ENCODE measurements around the gene DNASE1L1. TPM values are rescaled to one million over a fixed set of nuclear protein-coding genes. Genes with fewer than 3 reads are reported as not detected.

DNASE1L1 gene
- polyA plus RNA-seq, 3 donors, result 26.2 to 64.5 (median 27.2) TPM

DNA sequence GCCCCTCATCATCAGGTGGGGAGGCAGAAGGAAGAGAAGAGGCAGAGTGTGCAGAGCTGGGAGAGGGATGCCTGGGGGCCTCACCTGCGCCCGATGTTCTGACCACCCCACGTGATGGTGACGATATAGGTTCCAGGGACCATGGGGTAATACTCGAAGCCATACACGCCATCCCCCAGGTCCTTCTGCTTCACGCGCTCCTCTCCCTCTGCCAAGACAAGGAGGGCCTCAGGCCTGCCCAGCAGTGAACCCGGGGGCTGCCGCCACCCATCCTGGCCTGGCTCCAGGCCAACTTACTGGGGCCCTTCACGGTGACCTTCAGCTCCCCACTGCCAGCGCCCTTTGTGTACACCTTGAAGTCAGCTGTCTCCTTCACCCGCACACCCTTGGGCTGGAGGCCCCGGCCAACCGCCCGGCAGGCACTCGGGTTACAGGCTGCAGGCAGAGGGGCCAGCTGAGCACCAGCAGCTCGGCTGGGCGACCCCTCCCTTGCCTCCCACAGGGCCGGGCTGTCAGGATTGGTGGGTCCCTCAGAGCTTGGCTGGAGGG, 43.9 kb downstream of the DNASE1L1 start:
- H3K9ac ChIP-seq (ENCODE audit: insufficient read depth, low read length, poor library complexity, severe bottlenecking), result no peak overlapping the region
- peaks cover 0 to 7% (median 0%) of the 10 kb centered on the region in 3 donors for H3K27me3 Mint-ChIP-seq (ENCODE audit: low read depth in 3 of 3)
- peaks cover 87% of the 10 kb centered on the region for H3K79me2 ChIP-seq (ENCODE audit: insufficient read depth, low read length)
- H3K4me3 Mint-ChIP-seq, result peak overlapping the region in 1 of 2 donors; percentile 20
- no peak overlapping the region for H2AFZ ChIP-seq (ENCODE audit: insufficient read depth, low read depth, low read length, poor library complexity, severe bottlenecking)
- TF ChIP-seq, protein P1, sequence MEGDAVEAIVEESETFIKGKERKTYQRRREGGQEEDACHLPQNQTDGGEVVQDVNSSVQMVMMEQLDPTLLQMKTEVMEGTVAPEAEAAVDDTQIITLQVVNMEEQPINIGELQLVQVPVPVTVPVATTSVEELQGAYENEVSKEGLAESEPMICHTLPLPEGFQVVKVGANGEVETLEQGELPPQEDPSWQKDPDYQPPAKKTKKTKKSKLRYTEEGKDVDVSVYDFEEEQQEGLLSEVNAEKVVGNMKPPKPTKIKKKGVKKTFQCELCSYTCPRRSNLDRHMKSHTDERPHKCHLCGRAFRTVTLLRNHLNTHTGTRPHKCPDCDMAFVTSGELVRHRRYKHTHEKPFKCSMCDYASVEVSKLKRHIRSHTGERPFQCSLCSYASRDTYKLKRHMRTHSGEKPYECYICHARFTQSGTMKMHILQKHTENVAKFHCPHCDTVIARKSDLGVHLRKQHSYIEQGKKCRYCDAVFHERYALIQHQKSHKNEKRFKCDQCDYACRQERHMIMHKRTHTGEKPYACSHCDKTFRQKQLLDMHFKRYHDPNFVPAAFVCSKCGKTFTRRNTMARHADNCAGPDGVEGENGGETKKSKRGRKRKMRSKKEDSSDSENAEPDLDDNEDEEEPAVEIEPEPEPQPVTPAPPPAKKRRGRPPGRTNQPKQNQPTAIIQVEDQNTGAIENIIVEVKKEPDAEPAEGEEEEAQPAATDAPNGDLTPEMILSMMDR (IDR thresholded peaks at IDR 0.05), result no peak
- 92% methylated on average over 5 of the region's 20 CpGs for WGBS (ENCODE audit: insufficient coverage)
- H4K20me1 ChIP-seq (ENCODE audit: insufficient read depth, low read length), result peaks cover 86% of the 10 kb centered on the region
- intact Hi-C loops (cut with micrococcal nuclease), result no loop called here
- H3K27me3 ChIP-seq (ENCODE audit: control insufficient read depth in 2 of 2, insufficient read depth in 2 of 2, low read length in 2 of 2), result no peaks in the 10 kb centered on the region
- H3K9me3 Mint-ChIP-seq, result peaks cover 0 to 10% (median 1%) of the 10 kb centered on the region in 7 donors
- peaks cover 39 to 81% of the 10 kb centered on the region in 2 donors for H3K36me3 Mint-ChIP-seq
- no peak overlapping the region for H3K4me3 ChIP-seq (replicated peaks in 1 of 3; ENCODE audit: low read depth in 2 of 3, low read length in 3 of 3)
- H3K9me3 ChIP-seq (replicated peaks in 1 of 2; ENCODE audit: control insufficient read depth in 1 of 2, insufficient read depth in 1 of 2, low read length in 2 of 2), result no peaks in the 10 kb centered on the region
- DNase-seq, result no peak
- peak overlapping the region in 1 of 2 donors; percentile 14 for H3K27ac ChIP-seq (ENCODE audit: low read depth in 1 of 2, low read length in 2 of 2)
- peaks cover 8% of the 10 kb centered on the region for H3K4me1 Mint-ChIP-seq
- no peak overlapping the region for H3K4me2 ChIP-seq (replicated peaks; ENCODE audit: extremely low read depth, low read length, poor library complexity, severe bottlenecking)
- H3K4me1 ChIP-seq (ENCODE audit: control insufficient read depth in 1 of 2, insufficient read depth in 2 of 2, low read length in 2 of 2), result peaks cover 21 to 32% of the 10 kb centered on the region in 2 donors
- peaks cover 73 to 76% of the 10 kb centered on the region in 2 donors for H3K36me3 ChIP-seq (replicated peaks in 1 of 2; ENCODE audit: control insufficient read depth in 1 of 2, insufficient read depth in 2 of 2, low read length in 2 of 2)
- H3K27ac Mint-ChIP-seq, result peak overlapping the region in 5 of 7 donors; percentile 57 to 83 (median 74)

DNA sequence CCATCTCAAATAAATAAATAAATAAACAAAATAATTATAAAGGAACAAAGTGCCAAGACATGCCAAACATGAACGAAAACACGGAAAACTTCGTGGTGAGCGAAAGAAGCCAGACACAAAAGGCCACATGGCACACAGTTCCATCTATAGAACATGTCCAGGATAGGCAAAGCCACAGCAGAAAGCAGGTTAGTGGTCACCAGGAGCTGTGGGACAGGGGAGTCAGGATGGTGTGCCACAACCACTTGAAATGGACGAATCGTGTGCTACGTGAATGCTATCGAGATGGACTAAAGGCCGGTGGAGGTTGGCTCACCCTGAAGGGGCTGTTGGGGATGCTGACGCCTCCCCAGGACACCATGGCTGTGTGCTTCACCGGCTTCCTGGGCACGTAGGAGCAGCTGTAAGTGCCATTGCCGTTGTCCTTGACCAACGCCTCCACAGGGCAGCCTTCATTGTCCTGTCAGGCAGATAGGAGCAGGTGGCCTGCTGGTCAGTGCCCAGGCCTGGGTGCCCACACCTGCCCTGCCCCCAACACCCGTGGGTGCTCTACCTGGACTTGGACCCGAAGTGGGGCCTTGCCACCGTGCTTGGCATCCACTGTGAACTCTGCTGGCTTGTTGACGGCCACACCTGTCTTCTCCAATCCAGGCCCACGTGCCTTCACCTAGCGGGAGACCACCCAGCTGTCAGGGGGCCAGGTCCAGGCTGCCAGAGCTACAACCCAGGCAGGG, 45.2 kb downstream of the DNASE1L1 start:
- H3K4me2 ChIP-seq (replicated peaks; ENCODE audit: extremely low read depth, low read length, poor library complexity, severe bottlenecking), result no peak overlapping the region
- peaks cover 8% of the 10 kb centered on the region for H3K4me1 Mint-ChIP-seq
- peaks cover 86 to 88% of the 10 kb centered on the region in 2 donors for H3K36me3 ChIP-seq (replicated peaks in 1 of 2; ENCODE audit: control insufficient read depth in 1 of 2, insufficient read depth in 2 of 2, low read length in 2 of 2)
- peaks cover 93% of the 10 kb centered on the region for H3K79me2 ChIP-seq (ENCODE audit: insufficient read depth, low read length)
- peaks cover 21 to 29% of the 10 kb centered on the region in 2 donors for H3K4me1 ChIP-seq (ENCODE audit: control insufficient read depth in 1 of 2, insufficient read depth in 2 of 2, low read length in 2 of 2)
- H4K20me1 ChIP-seq (ENCODE audit: insufficient read depth, low read length), result peaks cover 94% of the 10 kb centered on the region
- H3K9me3 ChIP-seq (replicated peaks in 1 of 2; ENCODE audit: control insufficient read depth in 1 of 2, insufficient read depth in 1 of 2, low read length in 2 of 2), result no peaks in the 10 kb centered on the region
- H3K27me3 ChIP-seq (ENCODE audit: control insufficient read depth in 2 of 2, insufficient read depth in 2 of 2, low read length in 2 of 2), result no peaks in the 10 kb centered on the region
- H3K4me3 ChIP-seq (replicated peaks in 1 of 3; ENCODE audit: low read depth in 2 of 3, low read length in 3 of 3), result no peak overlapping the region
- TF ChIP-seq, protein P1 (IDR thresholded peaks at IDR 0.05), result no peak
- no peak overlapping the region for H3K4me3 Mint-ChIP-seq
- peak overlapping the region in 3 of 7 donors; percentile 26 to 75 (median 36) for H3K27ac Mint-ChIP-seq
- H2AFZ ChIP-seq (ENCODE audit: insufficient read depth, low read depth, low read length, poor library complexity, severe bottlenecking), result no peak overlapping the region
- no peak for DNase-seq
- peaks cover 0 to 7% (median 0%) of the 10 kb centered on the region in 3 donors for H3K27me3 Mint-ChIP-seq (ENCODE audit: low read depth in 3 of 3)
- 92% methylated on average over 13 of the region's 20 CpGs for WGBS (ENCODE audit: insufficient coverage)
- intact Hi-C loops (cut with micrococcal nuclease), result no loop called here
- H3K9ac ChIP-seq (ENCODE audit: insufficient read depth, low read length, poor library complexity, severe bottlenecking), result no peak overlapping the region
- H3K36me3 Mint-ChIP-seq, result peaks cover 43 to 87% of the 10 kb centered on the region in 2 donors
- H3K9me3 Mint-ChIP-seq, result peaks cover 0 to 8% (median 0%) of the 10 kb centered on the region in 7 donors
- no peak overlapping the region for H3K27ac ChIP-seq (ENCODE audit: low read depth in 1 of 2, low read length in 2 of 2)
